ENCODE results near the gene BRAT1.

- TF ChIP-seq CTCF (IDR thresholded peaks at IDR 0.05) (no peak), POLR2A (IDR thresholded peaks at IDR 0.05) (no peak)
These were observed 16.9 kb upstream of the BRAT1 start for GRCh38 chr7:2572101-2572842.
